Tongue (tissue), 2 donors: Measurements from ENCODE around the gene MOBP. TPM values are rescaled to one million over a fixed set of nuclear protein-coding genes. Genes with fewer than 3 reads are reported as not detected.

ENCODE experiments used
- DNase-seq: peaks from one replicate; pipeline ENCODE4 v3.0.0-alpha.2; 2015
- total RNA-seq: library from RNA; depleted of rRNA; stranded (reverse); fragments of >200 nt; gene quantifications from one replicate; pipeline ENCODE4 v1.2.3, GENCODE V29; 2014

Gene MOBP
- total RNA-seq, 1 donor from 2014 or later = not detected

DNA sequence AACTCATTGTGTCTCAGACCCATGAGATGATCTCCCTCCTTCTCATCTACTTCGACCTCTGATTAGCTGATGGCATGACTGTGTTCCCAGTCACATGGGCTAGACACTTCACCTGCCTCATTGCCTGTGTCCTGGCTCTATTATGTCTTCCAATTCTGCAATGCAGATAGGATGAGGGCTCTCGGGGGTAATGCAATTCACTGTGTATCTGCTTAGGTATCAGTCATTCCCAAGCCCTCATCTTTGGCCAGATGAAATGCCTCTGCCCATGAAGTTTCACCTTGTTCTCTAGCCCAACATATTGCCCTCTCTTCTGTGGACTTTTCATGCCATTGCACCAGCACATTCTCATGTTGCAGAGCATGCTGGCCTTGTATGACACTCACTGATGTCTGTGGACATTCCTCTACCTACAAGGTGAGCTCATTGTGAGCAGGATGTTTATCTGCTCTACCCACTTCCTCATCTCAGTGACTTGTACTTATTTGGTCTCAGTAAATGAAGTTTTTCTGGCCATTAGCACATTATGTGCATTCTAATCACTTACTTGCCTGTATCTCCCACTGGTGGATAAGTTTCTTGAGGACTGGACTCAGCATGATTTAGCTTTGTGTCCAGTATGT is 32.3 kb downstream of the MOBP start:
- no peak for DNase-seq

DNA sequence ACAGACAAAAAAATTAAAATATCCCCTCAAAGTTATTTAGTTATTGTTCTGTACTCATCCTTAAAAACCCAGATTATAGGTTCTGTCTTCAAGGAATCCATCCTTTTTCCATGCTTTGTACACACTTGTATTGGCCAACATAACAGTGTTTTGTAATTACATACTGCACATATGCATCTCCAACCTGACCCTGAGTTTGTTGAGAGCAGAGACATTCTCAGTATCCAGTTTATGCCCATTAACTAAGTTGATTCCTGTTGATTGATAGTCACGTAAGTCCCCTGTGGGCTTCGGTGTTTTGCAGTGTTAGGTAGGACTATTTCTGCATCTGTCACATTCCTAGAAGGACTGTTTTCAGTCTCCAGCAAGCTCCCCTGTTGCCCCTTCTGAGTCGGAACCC is 33.6 kb downstream of the MOBP start:
- no peak for DNase-seq

DNA sequence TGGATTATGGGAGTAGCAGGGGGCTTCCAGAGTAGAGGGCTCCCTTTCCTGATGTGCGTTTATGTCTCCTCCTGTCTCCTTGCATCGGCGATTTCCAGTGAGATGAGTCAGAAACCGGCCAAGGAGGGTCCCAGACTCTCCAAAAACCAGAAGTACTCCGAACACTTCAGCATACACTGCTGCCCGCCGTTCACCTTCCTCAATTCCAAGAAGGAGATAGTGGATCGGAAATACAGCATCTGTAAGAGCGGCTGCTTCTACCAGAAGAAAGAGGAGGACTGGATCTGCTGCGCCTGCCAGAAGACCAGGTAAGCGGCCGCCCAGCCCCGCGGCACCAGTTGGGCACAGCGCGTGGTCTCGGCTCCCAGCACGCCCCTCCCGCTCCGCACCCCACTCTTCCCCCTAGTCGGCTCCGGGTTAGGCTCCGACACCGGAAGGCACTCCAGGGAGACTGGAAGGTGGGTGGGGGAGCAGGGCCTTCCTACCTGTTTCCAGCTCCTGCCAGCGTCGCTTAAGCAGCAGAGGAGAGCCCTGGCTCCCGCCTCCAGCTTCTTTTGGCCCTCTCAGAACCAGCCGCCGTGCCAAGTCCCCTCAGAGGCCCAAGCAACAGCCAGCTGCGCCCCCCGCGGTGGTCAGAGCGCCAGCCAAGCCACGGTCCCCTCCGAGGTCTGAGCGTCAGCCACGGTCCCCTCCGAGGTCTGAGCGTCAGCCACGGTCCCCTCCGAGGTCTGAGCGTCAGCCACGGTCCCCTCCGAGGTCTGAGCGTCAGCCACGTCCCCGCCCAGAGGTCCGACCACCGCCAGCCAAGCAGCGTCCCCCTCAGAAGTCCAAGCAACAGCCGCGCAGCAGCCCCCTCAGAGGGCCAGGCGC is 34.7 kb downstream of the MOBP start:
- no peak for DNase-seq

DNA sequence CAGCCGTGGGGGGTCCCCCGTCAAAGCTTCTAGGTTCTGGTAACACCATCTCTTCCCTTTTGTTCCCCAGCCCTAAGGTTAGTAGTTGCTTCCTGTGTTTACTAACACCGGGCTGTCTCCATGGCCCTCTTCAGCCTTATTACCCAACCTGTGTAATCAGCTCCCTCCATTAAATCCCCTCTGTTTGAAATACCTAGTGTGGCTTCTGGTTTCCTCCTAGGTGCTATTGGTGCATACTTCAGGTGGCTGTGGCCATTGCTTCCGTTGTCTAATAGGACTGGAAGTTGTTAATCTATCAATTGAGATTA is 35.3 kb downstream of the MOBP start:
- DNase-seq = no peak

DNA sequence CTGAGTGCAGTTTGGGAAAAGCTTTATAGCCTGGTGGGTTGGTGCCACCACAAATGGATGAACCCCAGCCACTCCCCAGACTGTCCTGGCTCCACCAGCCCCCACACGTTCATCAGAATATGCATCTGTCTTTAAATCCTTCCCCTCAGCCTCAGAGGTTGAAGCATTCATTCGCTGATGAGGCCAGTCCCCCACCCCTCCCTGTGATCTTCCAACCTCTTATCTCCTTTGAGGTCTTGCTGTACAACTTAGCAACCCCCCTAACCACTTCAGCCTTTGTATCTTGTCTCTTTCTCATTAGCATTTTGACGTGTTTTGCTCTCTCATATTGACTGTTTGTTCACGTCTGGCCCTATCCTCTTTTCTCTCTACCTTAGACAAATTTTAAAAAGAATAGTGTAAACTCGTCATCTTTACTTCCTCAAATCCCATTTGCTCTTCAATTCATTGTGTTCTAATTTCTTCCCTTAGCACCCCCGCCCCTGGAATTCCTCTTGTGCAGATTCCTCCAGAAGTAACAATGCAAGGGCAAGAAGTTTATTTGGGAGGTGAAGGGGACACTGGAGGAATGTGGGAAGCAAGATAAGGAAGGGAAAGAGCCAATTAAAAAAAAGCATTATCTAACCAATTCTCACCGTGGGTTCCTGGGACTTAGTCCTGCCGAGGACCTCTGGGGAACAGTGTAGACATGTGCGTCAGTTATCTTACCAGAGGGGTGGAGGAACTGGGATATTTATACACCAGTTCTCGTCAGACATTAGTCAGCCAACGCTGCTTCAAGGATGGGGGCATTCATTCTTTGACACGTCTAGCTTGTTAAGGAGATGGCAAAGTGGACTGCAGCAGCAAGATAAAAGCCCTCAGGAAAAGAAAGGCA is 38.6 kb downstream of the MOBP start:
- DNase-seq = no peak

DNA sequence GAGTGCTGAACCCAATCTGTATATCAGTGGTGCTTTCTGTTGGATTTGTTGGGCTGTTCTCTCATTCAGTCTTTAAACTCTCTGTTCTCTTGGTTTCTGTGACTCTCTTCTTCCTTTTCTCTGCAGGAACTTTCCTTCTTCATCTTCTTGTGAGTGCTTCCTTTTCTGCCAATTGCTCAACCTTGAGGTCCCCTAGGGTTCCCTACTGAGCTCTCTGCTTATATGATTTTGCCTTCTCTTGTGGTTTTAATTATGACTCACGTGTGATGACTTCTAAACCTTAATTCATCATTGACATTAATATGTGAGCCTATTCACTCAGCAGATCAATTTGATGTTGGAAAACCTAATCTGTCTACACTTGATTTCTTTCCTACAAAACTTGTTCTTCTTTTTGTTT is 39.4 kb downstream of the MOBP start:
- no peak for DNase-seq

DNA sequence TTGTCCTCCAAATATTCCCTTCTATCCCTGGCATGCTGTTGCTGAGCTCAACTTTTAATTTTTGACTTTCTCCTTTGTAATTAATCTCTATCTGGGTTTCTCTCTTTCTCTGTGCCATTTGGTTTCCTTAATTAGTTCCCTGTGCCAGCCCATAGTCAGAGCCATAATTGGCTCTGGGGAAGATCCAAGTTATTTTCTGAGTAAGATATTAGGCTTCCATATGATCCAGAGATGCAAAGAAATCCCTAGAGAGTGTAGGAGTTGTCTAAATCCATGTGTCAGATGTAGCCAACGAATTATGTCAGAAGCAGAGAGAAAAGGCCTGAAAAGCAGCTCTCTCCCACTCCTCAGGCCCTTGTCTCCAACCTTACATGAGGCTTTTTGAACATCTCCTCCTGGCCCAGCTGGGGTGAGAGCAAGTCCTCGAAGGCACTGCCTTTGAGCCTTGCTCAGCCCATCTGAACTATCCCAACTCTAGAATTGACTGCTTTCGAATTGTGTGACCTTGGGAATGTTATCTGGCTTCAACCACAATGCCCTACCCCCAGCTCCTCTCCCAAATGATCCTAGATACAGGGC is 46.4 kb downstream of the MOBP start:
- DNase-seq = no peak

DNA sequence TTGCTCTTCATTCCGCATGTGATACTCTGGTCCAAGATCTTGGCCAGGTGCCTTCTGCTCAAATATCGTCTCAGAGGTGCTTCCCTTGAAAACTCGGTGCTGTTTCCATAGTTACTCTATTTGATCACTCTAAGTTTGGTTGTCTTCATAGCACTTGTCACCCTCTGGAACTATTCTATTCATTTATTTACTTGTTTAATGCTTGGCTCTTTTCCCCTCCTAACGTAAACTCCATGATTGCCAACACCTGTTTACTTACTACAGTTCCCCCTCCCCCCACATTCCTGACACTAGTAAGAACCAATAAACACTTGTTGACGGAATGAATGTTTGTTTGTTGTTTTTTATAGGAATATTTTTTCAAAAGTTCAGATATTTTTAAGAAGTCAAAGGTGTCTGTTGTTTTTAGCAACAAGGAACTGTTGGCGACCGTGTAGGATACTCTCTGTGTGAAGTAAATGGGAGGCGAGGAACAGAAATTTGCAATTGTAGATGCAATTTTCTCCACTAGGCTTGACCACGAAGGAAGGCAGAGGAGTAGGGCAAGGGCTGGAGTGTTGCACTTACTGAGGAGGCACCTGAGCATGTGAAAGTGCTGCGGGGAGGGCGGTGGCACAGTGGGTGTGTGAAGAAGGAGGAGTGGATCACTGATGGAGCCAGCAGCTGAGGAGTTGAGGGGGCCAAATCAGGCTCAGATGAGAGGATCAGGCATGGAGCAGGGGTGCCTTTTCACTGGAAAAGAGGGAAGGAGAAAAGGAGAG is 48.4 kb downstream of the MOBP start:
- DNase-seq = peak; percentile 34

DNA sequence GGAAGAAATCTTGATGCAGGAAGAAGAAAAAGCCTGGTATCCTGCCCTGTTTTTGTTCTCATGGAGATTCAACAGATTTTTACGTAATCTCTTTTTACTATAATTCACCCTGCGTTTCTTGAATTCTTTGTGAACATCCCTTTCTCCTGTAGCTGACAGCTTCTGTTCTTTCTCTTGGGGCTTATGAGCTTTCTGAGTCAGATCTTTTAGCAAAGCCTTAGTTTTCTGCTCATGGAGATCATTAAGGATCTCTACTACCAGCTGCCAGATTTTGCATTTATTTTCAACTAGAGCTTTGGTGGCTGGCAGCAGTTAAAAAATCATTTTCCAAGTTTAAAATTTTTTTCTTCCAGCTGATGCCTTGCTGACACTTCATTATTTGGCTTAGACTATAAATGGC is 51.6 kb downstream of the MOBP start:
- peak; percentile 39 for DNase-seq

DNA sequence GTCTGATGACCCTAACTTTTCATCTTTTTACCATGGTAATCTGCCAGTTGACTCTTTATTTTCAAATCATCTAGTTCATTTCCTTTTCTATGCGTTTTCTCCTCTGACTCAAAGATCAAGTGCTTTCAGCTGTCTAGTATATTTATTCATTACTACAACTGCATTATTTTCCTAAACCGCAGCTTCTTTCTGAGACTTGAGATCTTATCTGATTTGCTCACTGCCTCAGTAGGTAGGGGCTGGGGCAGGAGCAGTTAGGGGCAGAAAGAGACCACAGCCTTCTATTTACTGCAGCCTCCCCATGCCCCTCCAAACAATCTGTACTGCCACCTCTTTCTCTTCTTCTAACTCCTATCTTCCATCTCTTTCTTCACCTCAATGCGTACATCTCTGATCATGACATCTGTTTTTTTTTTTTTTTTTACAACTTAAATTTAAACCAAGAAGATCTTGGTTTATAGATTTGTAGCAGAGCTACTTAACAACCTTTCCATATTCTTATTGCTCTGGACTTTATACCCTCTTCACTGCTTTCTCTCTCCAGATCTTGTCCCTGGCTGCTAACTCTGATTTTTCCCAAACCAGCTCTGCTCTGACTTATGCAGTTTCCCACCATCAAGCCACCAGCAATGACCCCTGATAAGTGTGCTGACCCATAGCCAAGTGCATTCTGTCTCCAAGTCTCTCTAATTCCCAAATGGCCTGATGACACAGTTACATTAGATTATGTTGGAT is 52.2 kb downstream of the MOBP start:
- no peak for DNase-seq

DNA sequence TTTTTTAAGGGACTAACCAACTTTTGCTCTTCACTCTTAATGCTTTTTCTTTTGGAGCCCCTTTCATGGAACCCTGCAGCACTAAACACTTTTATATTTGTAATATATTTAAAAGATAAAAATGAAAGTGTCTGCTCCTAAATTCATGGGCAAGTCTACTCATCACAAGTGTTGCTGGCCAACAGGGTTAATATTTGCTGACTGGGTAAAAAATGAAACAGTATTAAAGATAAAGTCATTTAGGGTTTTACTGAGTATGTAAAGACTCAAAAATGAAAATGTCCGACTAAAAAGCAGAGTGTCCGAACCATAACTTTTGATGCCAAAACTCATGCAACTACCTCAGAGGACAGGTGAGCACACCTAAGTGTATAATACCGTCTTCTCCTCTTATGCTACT is 54.0 kb downstream of the MOBP start:
- DNase-seq = no peak

DNA sequence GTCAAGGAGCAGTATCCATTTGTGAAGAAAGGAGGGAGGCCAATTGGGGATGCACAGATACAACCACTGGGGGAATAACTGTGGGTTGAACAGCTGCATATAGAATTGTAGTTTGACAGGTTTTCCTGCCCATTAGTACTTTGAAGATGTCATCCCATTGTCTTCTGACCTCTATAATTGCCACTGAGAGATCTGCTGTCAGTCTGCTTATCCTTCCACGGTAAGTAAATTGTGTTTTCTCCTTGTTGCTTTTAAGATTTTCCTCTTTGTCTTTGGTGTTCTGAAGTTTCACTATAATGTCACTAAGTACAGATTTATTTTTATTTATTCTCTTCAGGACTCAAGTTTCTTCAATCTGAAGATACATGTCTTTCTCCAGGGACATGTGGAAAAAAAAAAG is 56.6 kb downstream of the MOBP start:
- DNase-seq = no peak

DNA sequence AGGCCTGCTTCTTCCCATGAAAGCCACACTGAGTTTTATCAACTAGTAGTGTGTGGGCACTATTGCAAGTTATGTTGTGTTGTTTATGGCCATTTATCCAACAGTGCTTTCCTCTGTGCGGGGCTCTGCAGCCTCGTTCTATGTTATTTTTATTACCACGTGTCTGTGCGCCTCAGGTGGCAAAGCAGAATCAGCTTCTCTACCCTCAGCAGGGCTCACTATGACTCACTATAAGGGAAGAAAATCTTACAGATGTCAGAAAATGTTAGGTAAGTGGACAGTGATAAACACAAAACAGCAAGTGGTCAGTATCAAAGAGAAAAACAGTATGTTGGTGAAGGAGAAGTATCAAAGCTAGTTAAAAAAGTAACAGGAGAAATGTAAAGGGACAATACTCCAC is 61.4 kb downstream of the MOBP start:
- DNase-seq = no peak

DNA sequence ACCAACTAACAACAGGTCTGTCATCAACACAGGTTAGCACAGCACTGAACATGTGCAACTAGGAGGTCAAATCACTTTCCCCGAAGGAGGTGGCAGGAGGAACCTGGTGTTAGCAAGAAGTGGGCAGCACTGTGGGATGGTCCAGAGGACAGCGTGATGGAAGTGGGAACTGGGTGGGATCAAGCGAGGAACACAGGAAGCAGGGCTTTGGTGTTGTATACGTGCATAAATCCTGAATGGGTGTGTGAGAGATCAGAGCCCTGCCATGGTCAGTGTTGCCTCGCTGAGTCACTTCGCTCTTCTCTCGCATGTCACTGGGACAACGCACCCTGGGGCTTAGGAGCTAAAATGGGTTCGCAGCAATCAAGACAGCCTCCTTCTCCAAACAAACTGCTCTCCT is 62.1 kb downstream of the MOBP start:
- DNase-seq = no peak

DNA sequence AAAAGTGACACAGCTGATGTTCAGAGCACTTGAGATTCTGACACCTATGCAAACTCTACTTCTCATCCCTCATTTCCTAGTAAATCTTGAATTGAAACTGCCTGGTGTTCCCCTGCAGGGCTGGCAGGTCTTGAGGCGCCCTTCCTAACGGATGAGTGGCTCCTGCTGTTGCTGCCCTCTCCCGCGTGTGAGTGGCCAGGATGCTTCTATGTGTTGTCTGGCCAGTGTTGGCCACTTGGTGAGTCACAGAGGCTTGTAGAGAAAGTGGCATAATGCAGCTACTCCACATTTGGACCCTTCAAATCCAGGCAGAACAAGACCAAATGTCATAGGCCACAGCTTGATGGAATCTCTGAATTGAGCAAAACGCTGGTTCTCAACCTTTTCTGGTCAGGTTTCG is 63.6 kb downstream of the MOBP start:
- DNase-seq = no peak

DNA sequence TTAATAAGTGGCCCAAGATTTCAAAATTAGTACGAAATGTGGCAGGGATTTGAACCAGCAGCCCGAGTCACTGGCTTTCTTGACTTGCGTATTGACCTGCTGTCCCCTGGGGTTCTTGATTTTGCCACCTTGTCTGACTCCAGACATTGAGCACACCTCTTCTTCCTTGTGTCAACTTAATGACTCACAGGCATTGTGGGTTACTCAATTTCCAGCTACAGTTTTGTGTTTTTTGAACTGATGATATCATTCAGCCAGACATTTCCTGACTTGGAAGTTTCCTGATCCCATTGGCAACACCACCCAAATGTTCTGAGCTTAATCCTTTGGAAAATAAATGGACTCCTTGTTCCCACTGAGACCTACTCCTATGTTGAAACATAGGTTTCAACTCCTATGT is 64.2 kb downstream of the MOBP start:
- no peak for DNase-seq

DNA sequence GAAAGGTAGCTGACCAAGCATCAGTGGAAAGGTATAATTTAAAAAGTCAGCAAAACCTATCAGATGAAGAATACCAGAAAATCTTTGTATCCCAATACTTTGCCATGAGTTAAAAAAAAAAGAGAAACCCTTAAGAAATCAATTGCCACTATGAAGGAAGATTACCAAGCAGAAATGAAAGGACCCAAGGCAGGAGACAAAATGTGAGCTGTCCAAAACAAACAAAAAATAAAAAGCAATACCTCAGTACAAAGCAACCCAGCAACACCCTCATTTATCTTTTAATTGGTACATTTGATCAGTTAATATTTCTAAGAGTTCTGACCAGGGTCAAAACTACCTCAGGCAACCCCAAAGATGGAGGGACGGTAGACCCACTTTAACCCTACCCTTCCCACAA is 65.3 kb downstream of the MOBP start:
- no peak for DNase-seq

DNA sequence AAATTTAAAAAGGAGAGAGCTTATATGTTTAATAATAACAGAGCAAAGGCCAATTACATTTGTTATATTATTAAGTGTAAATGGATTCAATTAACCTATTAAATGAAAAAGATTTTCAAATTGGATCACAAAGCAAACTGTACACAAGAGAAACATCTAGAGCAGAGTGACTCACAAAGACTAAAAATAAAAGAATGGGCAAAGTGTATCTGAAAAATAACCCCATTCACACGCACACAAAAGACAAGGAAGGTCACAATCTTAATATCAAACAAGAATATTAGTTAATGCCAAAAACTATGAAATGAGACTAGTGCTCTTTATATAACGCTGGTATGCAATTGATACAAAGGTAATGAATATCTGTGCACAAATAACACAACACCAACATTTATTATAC is 65.7 kb downstream of the MOBP start:
- no peak for DNase-seq

DNA sequence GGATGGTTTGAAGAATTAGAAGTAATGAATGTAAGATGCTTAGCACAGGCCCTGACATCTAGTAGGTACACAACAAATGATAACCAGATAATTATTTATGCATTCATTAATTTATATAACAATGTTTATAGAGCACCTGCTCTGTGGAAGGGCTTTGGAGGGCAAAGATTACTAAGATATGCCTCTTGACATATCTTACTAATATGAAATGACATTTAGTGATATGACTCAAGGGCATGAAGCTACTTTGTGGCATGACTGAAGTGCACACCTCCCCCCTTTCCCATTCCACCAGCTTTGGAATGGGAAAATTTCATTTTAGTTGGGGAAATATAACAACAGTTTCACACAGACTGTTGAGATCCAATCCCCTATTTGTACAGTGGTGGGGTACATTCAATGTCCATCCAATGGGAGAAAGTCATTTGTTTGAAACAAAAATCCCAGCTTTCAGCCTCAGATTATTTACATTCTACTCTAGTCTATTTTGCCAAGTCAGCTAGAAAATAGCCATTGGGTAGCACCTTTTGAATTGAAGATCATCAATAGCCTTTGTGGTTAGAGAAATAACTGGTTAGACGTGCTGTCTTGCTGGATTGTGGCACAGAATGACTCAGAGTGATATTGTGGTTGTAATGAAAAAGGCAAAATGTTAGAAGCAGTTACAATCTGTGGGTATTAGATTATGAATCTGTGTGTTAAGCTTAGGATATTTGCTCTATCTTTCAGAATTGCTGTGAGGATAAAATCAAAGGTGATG is 72.9 kb downstream of the MOBP start:
- no peak for DNase-seq

DNA sequence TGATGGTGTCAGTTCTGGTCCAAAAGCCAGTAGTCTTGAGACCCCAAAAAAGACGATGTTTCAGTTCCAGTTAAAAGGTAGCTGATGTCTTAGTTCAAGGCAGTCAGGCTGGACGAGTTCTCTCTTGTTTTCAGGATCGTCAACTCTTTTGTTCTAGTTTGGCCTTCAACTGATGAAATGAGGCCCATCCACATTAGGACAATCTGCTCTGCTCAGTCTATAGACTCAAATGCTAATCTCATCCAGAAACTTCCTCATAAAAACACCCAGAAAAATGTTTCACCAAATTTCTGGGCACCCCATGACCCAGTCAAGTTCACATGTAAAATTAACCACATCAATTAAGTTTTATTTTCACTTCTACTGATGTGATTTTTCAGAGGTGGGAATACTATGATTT is 74.0 kb downstream of the MOBP start:
- DNase-seq = no peak

DNA sequence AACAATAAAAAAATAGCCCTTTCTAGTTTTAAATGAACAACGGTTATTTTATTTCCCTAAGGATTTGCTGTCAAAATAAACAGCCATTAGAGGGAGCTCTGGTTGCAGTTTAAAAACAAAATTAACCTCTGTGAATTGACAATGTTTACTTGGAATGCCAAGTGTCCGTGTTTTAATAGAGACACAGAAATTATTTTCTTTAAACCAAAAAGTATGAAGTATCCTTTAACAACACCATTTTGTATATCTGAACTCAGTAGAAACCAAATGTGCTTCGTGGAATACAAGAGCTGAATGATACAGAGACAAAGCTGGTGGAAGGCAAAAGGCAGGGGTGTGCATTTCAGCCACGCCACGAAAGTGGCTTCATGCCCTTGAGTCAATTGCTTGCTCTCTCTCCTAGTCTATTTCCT is 74.4 kb downstream of the MOBP start:
- peak; percentile 28 for DNase-seq
